Mucosa of descending colon (tissue), 3 donors: Measurements from ENCODE around the gene ZNF366. TPM values are rescaled to one million over a fixed set of nuclear protein-coding genes. Genes with fewer than 3 reads are reported as not detected.

Source experiments
- ATAC-seq: fragments of 200-7000 bp; cut with Tn5 transposase; one replicate; pipeline ENCODE4 v1.9.1; 2020; ENCODE audit warnings: mild to moderate bottlenecking, moderate library complexity
- DNase-seq, 3 donors: peaks; one replicate each; pipeline ENCODE4 v3.0.0-alpha.2; 2020
- H3K36me3 ChIP-seq: fragments of 200-600 bp; one replicate; pipeline ENCODE4 v1.8.0; 2021; ENCODE audit warnings: low read depth, mild to moderate bottlenecking
- H3K4me1 ChIP-seq: fragments of 200-600 bp; one replicate; pipeline ENCODE4 v1.8.0; 2021; ENCODE audit warnings: low read depth, mild to moderate bottlenecking
- H3K4me3 ChIP-seq: fragments of 200-600 bp; one replicate; pipeline ENCODE4 v1.8.0; 2021; ENCODE audit warnings: mild to moderate bottlenecking
- H3K9me3 ChIP-seq: fragments of 200-600 bp; one replicate; pipeline ENCODE4 v1.8.0; 2021; ENCODE audit warnings: mild to moderate bottlenecking
- intact Hi-C, 2 donors: fragments of 100-400 bp; cut with DNase I in 1 of 2; cut with micrococcal nuclease in 1 of 2; formaldehyde crosslinking; loops; one replicate each; pipeline versions ENCODE4 v1.11.0 to v1.11.1; 2022; cut with DNase I, micrococcal nuclease
- total RNA-seq, 3 donors: library from RNA; stranded (reverse); fragmentation: NEBNext Ultra II Directional in 2 of 3; extraction: Animal tissue kit (Norgen Biotek cat#: 25700) in 2 of 3; gene quantifications; one replicate each; pipeline versions ENCODE4 v1.2.1 to v1.2.4, GENCODE V29; 2021 to 2023
- TF ChIP-seq, protein P1 (sequence below): fragments of 200-600 bp; IDR thresholded peaks from one replicate; pipeline ENCODE4 v1.8.0; 2022; ENCODE audit warnings: antibody characterized with exemption, mild to moderate bottlenecking
- donor health status: DM: no; HTN: no; CAD: no; lungs with moderate emphysema.
- donor health status: DM: no; HTN: no; CAD: no.
- donor health status: DM: no; HTN: yes; CAD: no.

ZNF366 gene
- total RNA-seq, 3 donors from 2014 or later = 0.96 to 1.6 (median 1.6) TPM

DNA sequence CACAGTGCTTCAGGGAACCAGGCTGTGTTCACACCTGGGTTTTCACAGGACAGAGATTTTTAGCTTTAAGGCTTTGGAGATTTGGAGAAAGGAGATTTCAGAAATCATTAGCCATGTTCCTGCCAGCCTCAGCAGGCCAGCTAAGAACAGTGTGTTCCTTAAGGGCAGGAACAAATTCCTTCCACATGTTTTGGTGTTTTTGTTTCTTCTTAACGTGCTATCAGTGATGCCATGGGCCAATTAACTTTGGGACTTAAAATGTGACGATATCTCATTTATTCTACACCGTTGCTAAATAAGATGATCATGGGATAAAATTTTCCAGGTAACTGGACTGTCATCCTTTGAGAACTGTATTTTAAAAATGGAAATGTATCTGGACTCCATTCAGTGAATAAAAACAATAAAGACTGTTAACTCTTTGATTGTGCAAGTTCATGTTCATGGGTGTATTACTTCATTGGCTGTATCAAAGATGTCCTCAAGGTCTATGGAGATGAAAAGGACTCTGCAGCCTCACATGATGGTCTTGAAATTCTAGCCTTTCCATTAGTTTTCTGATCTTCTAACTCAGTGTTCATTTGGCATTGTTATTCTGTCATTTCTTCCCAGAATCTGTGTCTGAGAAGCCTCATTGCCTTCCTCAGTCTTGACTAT lies 72.3 kb downstream of the ZNF366 start:
- no peak overlapping the region for H3K4me3 ChIP-seq
- DNase-seq (no peak), ATAC-seq (no peak)
- TF ChIP-seq, protein P1, sequence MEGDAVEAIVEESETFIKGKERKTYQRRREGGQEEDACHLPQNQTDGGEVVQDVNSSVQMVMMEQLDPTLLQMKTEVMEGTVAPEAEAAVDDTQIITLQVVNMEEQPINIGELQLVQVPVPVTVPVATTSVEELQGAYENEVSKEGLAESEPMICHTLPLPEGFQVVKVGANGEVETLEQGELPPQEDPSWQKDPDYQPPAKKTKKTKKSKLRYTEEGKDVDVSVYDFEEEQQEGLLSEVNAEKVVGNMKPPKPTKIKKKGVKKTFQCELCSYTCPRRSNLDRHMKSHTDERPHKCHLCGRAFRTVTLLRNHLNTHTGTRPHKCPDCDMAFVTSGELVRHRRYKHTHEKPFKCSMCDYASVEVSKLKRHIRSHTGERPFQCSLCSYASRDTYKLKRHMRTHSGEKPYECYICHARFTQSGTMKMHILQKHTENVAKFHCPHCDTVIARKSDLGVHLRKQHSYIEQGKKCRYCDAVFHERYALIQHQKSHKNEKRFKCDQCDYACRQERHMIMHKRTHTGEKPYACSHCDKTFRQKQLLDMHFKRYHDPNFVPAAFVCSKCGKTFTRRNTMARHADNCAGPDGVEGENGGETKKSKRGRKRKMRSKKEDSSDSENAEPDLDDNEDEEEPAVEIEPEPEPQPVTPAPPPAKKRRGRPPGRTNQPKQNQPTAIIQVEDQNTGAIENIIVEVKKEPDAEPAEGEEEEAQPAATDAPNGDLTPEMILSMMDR = no peak
- no peaks in the 10 kb centered on the region for H3K9me3 ChIP-seq
- H3K36me3 ChIP-seq = no peaks in the 10 kb centered on the region
- H3K4me1 ChIP-seq = no peaks in the 10 kb centered on the region
- intact Hi-C loops = no loop called here

DNA sequence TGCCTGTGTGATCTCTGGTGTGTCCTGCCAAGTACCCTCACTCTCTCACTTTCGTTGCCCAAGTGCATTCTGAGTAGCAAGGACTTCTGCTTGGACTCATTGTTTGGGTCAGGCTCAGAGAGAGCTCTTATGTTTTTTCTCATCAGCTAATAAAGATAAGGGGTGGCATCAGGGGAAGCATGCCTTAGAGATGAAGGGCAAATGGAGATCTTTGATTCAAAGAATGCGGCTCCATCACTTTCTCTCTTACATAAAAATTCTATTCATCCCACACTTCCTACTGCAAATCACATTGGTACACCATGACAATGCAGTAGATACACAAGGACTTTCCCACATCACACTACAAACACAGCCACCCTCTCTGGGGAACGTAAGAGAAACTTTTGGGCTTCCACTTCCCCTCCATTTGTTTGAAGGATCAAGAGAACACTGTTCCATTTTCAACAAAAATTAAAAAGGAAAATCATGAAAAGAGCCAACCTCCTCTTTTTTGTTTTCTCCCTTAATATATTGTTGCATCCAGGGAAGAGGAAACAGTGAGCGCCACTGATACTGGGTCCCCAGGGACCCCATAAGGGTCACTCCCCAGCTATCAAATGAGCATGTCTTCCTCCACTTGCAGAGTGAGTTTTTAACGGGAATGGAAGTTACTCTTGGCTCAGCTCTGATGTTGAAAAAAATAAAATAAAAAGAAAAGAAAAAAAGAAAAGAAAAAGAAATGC lies 73.0 kb downstream of the ZNF366 start:
- DNase-seq (no peak), ATAC-seq (no peak)
- intact Hi-C loops = no loop called here
- Histone ChIP-seq H3K4me3 (no peak overlapping the region), H3K9me3 (no peaks in the 10 kb centered on the region), H3K4me1 (no peaks in the 10 kb centered on the region), H3K36me3 (no peaks in the 10 kb centered on the region)
- TF ChIP-seq, protein P1 = no peak

DNA sequence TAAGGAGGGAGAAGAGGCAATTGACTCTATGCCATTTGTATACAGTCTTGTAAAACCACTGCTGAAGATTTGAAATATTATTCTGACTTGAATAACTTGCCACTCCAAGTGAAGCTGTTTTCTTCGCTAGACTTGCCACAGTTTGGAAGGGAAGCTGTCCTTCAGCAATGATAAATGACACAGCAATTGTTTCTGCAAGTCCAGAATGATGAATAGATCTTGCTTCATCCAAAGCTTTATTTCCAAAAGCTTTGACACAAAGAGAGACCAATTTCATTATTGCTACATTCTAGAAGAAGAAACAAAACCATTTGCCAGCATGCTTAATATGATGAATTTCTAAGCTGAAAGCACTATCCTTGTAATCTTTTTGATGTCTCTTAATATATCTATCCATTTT lies 73.7 kb downstream of the ZNF366 start:
- Histone ChIP-seq H3K4me1 (no peaks in the 10 kb centered on the region), H3K9me3 (no peaks in the 10 kb centered on the region), H3K36me3 (no peaks in the 10 kb centered on the region), H3K4me3 (no peak overlapping the region)
- DNase-seq = no peak
- intact Hi-C loops = no loop called here
- ATAC-seq = no peak
- TF ChIP-seq, protein P1 = no peak

GRCh38 chr5:72428669-72429068 lies 78.5 kb downstream of the ZNF366 start:
- ATAC-seq (no peak), DNase-seq (no peak)
- intact Hi-C loops = no loop called here
- TF ChIP-seq, protein P1 = no peak
- Histone ChIP-seq H3K9me3 (no peaks in the 10 kb centered on the region), H3K4me3 (no peak overlapping the region), H3K4me1 (no peaks in the 10 kb centered on the region), H3K36me3 (no peaks in the 10 kb centered on the region)

DNA sequence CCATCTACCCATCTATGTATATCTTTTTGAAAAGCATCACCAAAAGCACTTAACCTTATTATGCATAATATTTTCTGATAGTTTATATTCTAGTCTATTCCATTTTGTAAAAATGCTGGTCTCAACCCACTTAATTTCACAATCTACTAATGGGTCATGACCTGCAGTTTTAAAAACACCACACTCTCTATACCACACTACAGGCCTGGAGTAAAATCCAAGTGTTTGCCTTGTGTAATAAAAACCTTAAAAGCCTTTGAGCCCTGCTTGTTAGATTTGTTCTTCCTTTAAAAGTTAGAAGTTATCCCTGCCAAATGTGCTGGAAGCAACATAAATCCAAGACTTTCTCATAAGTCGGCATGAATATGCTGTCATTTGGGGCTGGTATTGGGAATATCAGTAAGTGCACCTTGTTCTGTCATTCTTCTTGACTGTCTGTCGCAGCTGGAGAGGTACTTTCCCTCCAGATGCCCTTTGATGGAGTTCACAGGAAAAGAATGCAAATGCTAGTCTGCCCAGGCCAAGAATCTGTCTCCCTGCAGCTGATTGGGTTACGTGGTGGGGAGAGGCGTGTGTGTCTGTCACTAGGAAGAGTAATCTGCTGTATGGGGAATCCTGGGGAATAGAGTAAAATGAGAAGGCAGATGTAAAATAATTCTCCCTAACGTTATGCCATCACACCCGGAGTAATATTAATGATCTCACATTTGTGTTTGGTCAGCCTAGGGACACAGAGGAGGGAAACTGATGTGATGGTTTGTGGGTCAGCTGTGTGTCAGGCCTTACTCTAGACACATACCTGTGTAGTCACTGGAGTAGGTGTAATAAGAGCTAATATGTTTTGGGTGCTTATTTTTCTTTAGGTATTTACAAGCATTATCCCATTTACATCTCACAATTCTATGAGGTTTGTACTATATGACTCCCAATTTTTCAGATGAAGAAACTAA lies 79.4 kb downstream of the ZNF366 start:
- ATAC-seq (no peak), DNase-seq (no peak)
- Histone ChIP-seq H3K4me3 (no peak overlapping the region), H3K4me1 (no peaks in the 10 kb centered on the region), H3K36me3 (no peaks in the 10 kb centered on the region), H3K9me3 (no peaks in the 10 kb centered on the region)
- TF ChIP-seq, protein P1 = no peak
- intact Hi-C loops = no loop called here
